Measurements from ENCODE around the gene SSPN.

The SSPN gene

GRCh38 chr12:26247873-26248272 lies 52.5 kb downstream of the SSPN start:
- no peak for DNase-seq
- H3K9me3 Mint-ChIP-seq: peaks cover 2% of the 10 kb centered on the region
- CTCF ChIA-PET: no interaction called here
- H3K27ac Mint-ChIP-seq: no peak overlapping the region
- no peak overlapping the region for H3K4me3 Mint-ChIP-seq
- no peaks in the 10 kb centered on the region for H3K4me1 Mint-ChIP-seq
- peaks cover 5% of the 10 kb centered on the region for H3K27me3 Mint-ChIP-seq
- no peaks in the 10 kb centered on the region for H3K36me3 Mint-ChIP-seq

- Mint-ChIP-seq H3K27me3 (no peaks in the 10 kb centered on the region), H3K4me3 (no peak overlapping the region), H3K9me3 (no peaks in the 10 kb centered on the region), H3K36me3 (no peaks in the 10 kb centered on the region), H3K27ac (no peak overlapping the region), H3K4me1 (no peaks in the 10 kb centered on the region)
- DNase-seq: no peak
- CTCF ChIA-PET: no interaction called here
Observed at GRCh38 chr12:26250801-26251200, 55.4 kb downstream of the SSPN start.

GRCh38 chr12:26251600-26251999 lies 56.2 kb downstream of the SSPN start:
- Mint-ChIP-seq H3K9me3 (no peaks in the 10 kb centered on the region), H3K4me1 (no peaks in the 10 kb centered on the region), H3K36me3 (no peaks in the 10 kb centered on the region), H3K4me3 (no peak overlapping the region), H3K27me3 (no peaks in the 10 kb centered on the region), H3K27ac (no peak overlapping the region)
- no peak for DNase-seq
- CTCF ChIA-PET: no interaction called here

GRCh38 chr12:26252946-26253345 lies 57.6 kb downstream of the SSPN start:
- H3K36me3 Mint-ChIP-seq: no peaks in the 10 kb centered on the region
- no peak for DNase-seq
- H3K4me3 Mint-ChIP-seq: no peak overlapping the region
- CTCF ChIA-PET: no interaction called here
- H3K4me1 Mint-ChIP-seq: no peaks in the 10 kb centered on the region
- H3K27ac Mint-ChIP-seq: no peak overlapping the region
- H3K27me3 Mint-ChIP-seq: no peaks in the 10 kb centered on the region
- peaks cover 1% of the 10 kb centered on the region for H3K9me3 Mint-ChIP-seq

- Mint-ChIP-seq H3K4me3 (no peak overlapping the region), H3K4me1 (no peaks in the 10 kb centered on the region), H3K9me3 (peaks cover 6% of the 10 kb centered on the region), H3K36me3 (no peaks in the 10 kb centered on the region), H3K27me3 (no peaks in the 10 kb centered on the region), H3K27ac (no peak overlapping the region)
- DNase-seq: no peak
- CTCF ChIA-PET: no interaction called here
Observed at GRCh38 chr12:26255893-26256645, 60.7 kb downstream of the SSPN start.

GRCh38 chr12:26264215-26264838 lies 69.0 kb downstream of the SSPN start:
- H3K4me3 Mint-ChIP-seq: no peak overlapping the region
- H3K27me3 Mint-ChIP-seq: no peaks in the 10 kb centered on the region

GRCh38 chr12:26265606-26266005 lies 70.2 kb downstream of the SSPN start:
- DNase-seq: no peak
- Mint-ChIP-seq H3K36me3 (no peaks in the 10 kb centered on the region), H3K27ac (no peak overlapping the region), H3K9me3 (no peaks in the 10 kb centered on the region), H3K4me3 (no peak overlapping the region), H3K4me1 (no peaks in the 10 kb centered on the region), H3K27me3 (no peaks in the 10 kb centered on the region)
- CTCF ChIA-PET: no interaction called here

More at GRCh38 chr12:26264215-26264838, 69.0 kb downstream of the SSPN start:
- Mint-ChIP-seq H3K9me3 (no peaks in the 10 kb centered on the region), H3K36me3 (no peaks in the 10 kb centered on the region), H3K4me1 (no peaks in the 10 kb centered on the region), H3K27ac (no peak overlapping the region)
- CTCF ChIA-PET: no interaction called here
- no peak for DNase-seq

- CTCF ChIA-PET: no interaction called here
- Mint-ChIP-seq H3K36me3 (no peaks in the 10 kb centered on the region), H3K9me3 (no peaks in the 10 kb centered on the region), H3K4me1 (no peaks in the 10 kb centered on the region), H3K27ac (no peak overlapping the region), H3K27me3 (no peaks in the 10 kb centered on the region), H3K4me3 (no peak overlapping the region)
- no peak for DNase-seq
Observed at GRCh38 chr12:26266881-26267280, 71.5 kb downstream of the SSPN start.

GRCh38 chr12:26268841-26269561 lies 73.6 kb downstream of the SSPN start:
- CTCF ChIA-PET: no interaction called here
- H3K36me3 Mint-ChIP-seq: no peaks in the 10 kb centered on the region
- no peaks in the 10 kb centered on the region for H3K4me1 Mint-ChIP-seq
- H3K27me3 Mint-ChIP-seq: no peaks in the 10 kb centered on the region
- no peak overlapping the region for H3K4me3 Mint-ChIP-seq
- H3K27ac Mint-ChIP-seq: no peak overlapping the region
- H3K9me3 Mint-ChIP-seq: no peaks in the 10 kb centered on the region
- DNase-seq: no peak

GRCh38 chr12:26269562-26270284 lies 74.3 kb downstream of the SSPN start:
- CTCF ChIA-PET: no interaction called here
- DNase-seq: no peak
- H3K9me3 Mint-ChIP-seq: no peaks in the 10 kb centered on the region
- H3K27me3 Mint-ChIP-seq: no peaks in the 10 kb centered on the region
- H3K4me1 Mint-ChIP-seq: peaks cover 5% of the 10 kb centered on the region
- H3K27ac Mint-ChIP-seq: no peak overlapping the region
- no peak overlapping the region for H3K4me3 Mint-ChIP-seq
- H3K36me3 Mint-ChIP-seq: no peaks in the 10 kb centered on the region

- Mint-ChIP-seq H3K4me1 (peaks cover 7% of the 10 kb centered on the region), H3K27me3 (peaks cover 4% of the 10 kb centered on the region), H3K27ac (no peak overlapping the region), H3K36me3 (no peaks in the 10 kb centered on the region), H3K9me3 (no peaks in the 10 kb centered on the region), H3K4me3 (no peak overlapping the region)
- no peak for DNase-seq
- CTCF ChIA-PET: no interaction called here
Observed at GRCh38 chr12:26271024-26271423, 75.7 kb downstream of the SSPN start.

- no peak overlapping the region for H3K27ac Mint-ChIP-seq
- no peaks in the 10 kb centered on the region for H3K9me3 Mint-ChIP-seq
- no peaks in the 10 kb centered on the region for H3K36me3 Mint-ChIP-seq
- H3K27me3 Mint-ChIP-seq: peaks cover 4% of the 10 kb centered on the region
- CTCF ChIA-PET: no interaction called here
- peaks cover 7% of the 10 kb centered on the region for H3K4me1 Mint-ChIP-seq
- no peak overlapping the region for H3K4me3 Mint-ChIP-seq
- no peak for DNase-seq
Observed at GRCh38 chr12:26271889-26272492, 76.6 kb downstream of the SSPN start.

- H3K27me3 Mint-ChIP-seq: peaks cover 4% of the 10 kb centered on the region
- DNase-seq: no peak
- no peaks in the 10 kb centered on the region for H3K36me3 Mint-ChIP-seq
- CTCF ChIA-PET: no interaction called here
- peaks cover 7% of the 10 kb centered on the region for H3K4me1 Mint-ChIP-seq
- H3K4me3 Mint-ChIP-seq: no peak overlapping the region
- no peaks in the 10 kb centered on the region for H3K9me3 Mint-ChIP-seq
- no peak overlapping the region for H3K27ac Mint-ChIP-seq
Observed at GRCh38 chr12:26272851-26273250, 77.5 kb downstream of the SSPN start.

- H3K27ac Mint-ChIP-seq: no peak overlapping the region
- CTCF ChIA-PET: no interaction called here
- no peaks in the 10 kb centered on the region for H3K9me3 Mint-ChIP-seq
- no peak overlapping the region for H3K4me3 Mint-ChIP-seq
- no peak for DNase-seq
- no peaks in the 10 kb centered on the region for H3K36me3 Mint-ChIP-seq
- peaks cover 4% of the 10 kb centered on the region for H3K27me3 Mint-ChIP-seq
- H3K4me1 Mint-ChIP-seq: peaks cover 7% of the 10 kb centered on the region
Observed at GRCh38 chr12:26273811-26274210, 78.4 kb downstream of the SSPN start.
